GM12891 (cell line): Measurements from ENCODE around the gene CABP2.

ENCODE experiments used
- DNase-seq: peaks from one replicate; pipeline ENCODE4 v3.0.0; 2011; ENCODE audit warnings: low spot score; ENCODE audit not compliant: insufficient read length
- FAIRE-seq: peaks from 2 replicates; lab custom pipeline; 2011; peaks lifted over from hg19 to GRCh38; lab: Jason Lieb, UNC
- PAX5 ChIP-seq: IDR thresholded peaks from 2 replicates; pipeline ENCODE4 v1.6.1; 2011; ENCODE audit warnings: low read length, moderate library complexity, mild to moderate bottlenecking; ENCODE audit not compliant: insufficient read depth, severe bottlenecking
- POLR2A ChIP-seq: IDR thresholded peaks from 2 replicates; pipeline ENCODE4 v1.6.1; 2011; ENCODE audit warnings: low read depth, low read length, control low read depth
- POLR2AphosphoS5 ChIP-seq: IDR thresholded peaks from 2 replicates; pipeline ENCODE4 v1.6.1; 2011; ENCODE audit warnings: low read depth, low read length, control low read depth
- POU2F2 ChIP-seq: IDR thresholded peaks from 2 replicates; pipeline ENCODE4 v1.6.1; 2011; ENCODE audit warnings: low read depth, mild to moderate bottlenecking, control low read depth, low read length, moderate library complexity
- SPI1 ChIP-seq: IDR thresholded peaks from 2 replicates; pipeline ENCODE4 v1.6.1; 2011; ENCODE audit warnings: low read depth, low read length, control low read depth
- TAF1 ChIP-seq: IDR thresholded peaks from 2 replicates; pipeline ENCODE4 v1.6.1; 2011; ENCODE audit warnings: low read depth, low read length, control low read depth

CABP2 gene

DNA sequence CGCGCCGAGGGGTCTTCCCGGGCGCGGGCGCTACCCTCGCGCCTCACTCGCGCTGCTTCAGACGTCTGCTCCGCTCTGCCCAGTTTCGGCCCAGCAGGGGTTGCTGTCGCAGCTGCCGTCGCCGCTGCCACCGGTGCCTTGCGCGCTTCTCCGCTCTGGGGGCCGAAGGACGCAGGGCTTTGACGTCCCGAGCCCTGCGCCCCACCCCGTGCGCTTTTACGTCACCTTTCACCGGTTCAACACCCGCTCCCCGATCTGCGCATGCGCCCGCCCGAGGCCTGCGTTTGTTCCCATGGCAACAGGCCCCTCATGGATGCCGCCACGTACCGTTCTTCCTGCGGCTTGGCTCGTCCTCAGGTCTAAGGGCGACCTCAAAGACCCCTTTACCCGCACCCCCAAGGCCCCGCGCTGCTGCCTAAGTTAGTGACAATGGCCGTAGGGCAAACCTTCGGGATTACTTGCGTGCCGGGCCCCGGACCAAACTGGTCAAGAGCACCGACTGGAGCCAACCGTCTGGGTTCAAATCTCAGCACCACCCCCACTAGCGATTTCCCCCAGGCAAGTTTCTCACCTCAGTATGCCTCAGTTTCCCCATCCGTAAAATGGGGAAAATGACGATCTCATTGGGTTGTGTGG lies 14.6 kb downstream of the CABP2 start:
- DNase-seq (peak; percentile 97), FAIRE-seq (peak; percentile 99)
- TF ChIP-seq POLR2A (no peak), PAX5 (no peak), POU2F2 (no peak), SPI1 (no peak), POLR2AphosphoS5 (peak; percentile 30; the same call in 1 of the 2 replicates), TAF1 (no peak)

DNA sequence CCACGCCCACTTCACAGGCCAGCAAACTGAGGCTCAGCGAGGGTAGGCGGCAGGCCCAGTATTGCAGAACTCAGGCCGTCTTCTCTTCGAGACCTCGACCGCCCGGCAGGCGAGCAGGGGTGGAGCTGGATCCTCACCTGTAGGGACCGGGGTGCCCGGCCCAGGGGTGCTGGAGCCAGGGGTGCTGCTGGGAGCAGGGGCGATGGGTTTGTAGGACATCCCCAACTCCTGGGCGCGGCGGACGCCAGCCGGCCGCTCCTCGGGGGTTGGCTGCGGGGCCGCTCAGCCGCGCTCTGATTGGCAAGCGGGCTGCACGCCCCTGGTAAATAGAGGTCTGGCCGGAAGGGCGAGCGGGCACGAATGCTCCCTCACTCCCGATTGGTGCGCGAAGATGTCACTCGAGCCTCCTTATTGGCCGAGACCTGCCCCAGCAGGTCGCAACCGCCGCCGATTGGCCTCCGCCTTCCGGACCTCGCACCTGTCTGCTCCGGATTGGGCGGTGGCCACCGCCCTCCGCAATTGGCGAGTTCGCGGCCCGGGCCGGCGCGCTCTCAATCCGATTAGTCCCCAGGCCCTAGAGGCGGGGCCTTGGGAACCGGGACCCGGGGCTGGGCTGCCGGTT lies 15.3 kb downstream of the CABP2 start, which contains the start of gene CDK2AP2:
CDK2AP2 (minus strand) TSS at position 299 of the 622 bp plus-strand sequence; CDS start at position 219, 80 bp downstream.
- FAIRE-seq (no peak), DNase-seq (peak; percentile 98)
- TF ChIP-seq POLR2AphosphoS5, result no peak
- TF ChIP-seq POLR2A, result peak; percentile 44; the same call in 1 of the 2 replicates

DNA sequence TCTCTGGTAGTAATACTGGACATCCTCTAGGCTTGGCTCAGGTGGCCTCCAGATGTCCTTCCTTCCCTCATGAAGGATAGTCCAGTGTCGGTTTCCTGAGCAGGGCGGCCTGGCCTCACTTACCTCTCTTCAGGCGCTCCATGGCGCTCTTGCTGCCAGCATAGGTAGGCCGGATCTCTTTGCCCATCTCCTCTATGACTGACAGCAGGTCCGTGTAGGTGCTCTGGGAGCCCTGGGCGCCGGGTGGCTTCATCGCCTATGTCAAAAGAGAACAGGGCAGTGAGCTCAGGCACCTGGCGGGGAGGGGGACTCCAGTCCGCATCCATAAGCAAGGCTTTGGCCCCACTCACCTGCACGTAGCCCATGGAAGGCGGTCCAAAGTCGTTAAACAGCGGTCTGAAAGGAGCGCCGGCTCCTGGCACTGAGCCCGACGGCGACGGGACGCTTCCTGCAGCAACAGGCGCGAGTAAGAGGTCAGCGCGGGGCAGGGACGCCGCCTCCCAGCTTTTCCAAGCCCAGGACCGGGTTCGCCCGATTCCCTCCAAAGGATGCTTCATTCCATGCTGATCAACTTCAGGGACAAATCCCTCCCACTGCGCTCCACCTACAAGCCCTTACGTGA lies 15.9 kb downstream of the CABP2 start:
- no peak for FAIRE-seq
- DNase-seq, result no peak
- TF ChIP-seq POLR2A, result no peak

DNA sequence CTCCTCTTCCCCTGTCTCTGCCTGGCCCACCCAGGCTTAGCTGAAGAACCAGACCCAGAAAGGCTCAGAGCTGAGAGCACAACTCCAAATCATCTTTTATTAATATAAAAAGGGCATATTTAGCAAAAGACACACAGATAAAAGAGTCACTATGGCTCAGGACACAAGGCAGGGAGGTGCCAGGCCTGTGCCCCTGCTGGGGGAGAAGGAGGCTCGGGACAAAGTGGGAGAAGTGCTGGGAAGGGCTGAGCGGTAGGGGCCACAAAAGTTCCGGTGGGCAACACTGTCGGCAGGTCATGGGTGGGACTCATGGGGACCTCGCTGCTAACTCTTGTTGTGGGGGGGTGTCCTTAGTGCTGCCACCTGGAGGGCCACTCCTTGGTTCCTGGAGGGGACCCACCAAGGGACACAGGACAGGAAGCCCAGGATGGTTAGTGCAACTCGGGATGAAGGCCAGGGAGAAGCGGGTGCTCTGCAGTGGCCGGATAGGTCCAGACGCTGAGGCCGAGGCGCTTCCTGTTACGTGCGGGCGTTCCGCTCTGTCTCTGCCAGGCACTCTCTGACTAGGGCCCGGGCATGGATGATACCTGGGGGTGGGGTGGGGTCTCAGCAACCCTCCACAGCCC lies 16.7 kb downstream of the CABP2 start:
- FAIRE-seq (no peak), DNase-seq (no peak)
- TF ChIP-seq SPI1 (no peak), POLR2A (no peak), POLR2AphosphoS5 (no peak), PAX5 (no peak), TAF1 (no peak), POU2F2 (no peak)

DNA sequence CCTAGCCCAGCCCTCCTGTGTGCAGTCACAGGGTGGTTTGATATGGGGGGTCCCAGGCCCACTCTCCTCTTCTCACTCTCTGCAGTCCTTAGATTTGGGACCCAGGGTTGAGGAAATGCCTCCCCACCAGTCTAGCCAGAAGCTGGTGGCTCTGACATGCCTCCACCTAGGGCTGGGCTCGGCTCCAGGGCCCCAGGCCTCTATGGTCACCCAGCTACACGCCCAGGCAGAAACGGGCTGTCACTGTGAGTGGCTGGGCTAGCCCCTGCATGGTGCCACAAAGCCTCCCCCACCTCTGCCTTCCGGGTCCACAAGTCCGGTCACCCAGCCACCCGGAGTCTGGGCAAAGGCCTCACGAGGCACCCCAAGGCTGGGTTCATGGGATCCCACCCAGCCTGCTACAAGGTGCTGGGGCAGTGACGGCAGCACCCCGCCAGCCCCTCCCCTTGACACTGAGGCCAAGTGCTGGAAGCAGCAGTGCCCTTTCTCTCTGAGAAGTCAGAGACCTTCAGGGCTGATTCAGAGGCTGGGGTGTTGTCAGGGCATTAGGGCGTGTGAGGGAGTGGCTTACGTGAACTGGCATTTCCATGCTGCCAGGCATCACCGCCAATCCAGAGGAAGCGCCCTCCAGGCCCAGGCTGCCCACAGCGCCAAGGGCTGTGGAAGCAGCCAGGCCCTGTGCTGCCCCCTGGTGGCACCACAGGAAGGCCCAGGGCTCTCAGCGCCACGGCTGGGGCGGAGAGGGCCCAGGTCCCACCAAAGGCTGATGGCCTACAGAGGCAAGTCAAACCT lies 17.4 kb downstream of the CABP2 start:
- DNase-seq, result peak; percentile 86
- no peak; the same call in 1 of the 2 replicates for TF ChIP-seq POU2F2
- TF ChIP-seq POLR2A, result no peak
- no peak for TF ChIP-seq TAF1
- TF ChIP-seq PAX5, result no peak
- peak; percentile 38 for TF ChIP-seq SPI1
- TF ChIP-seq POLR2AphosphoS5, result no peak
- FAIRE-seq, result peak; percentile 95

DNA sequence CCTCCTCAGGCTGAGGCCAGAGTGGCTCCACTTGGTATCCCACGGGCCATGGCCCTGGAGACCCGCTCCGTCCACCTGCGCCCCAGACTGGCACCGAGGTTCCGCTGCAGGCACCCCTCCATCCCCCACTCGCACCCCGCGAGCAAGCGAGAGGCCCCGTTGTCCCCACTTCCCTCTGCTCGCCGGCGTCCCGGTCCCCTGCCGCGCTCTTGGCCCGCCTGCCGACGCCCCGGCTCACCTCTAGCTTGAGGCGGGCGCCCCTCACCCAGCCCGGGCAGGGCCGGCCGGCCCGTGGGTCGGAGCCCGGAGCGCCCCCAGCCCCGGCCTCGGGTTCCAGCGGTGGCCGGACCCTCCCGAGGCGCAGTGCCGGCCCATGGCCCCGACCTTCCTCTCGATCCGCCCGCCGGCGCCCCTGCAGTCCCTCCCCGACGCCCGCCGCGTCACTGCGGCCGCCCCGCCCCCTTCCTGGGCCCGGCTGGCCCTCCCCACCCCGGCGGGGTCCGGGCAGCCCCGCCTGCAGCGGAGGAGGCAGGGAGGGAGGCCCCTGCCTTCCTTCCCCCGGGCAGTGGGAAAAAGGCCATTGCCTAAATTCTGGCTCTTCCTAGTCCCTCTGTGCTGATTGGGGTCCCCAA lies 18.2 kb downstream of the CABP2 start, which contains the start of gene PITPNM1:
PITPNM1 (minus strand) TSS at position 414 of the 632 bp plus-strand sequence. CDS start 1,183 bp downstream, outside the sequence.
- TF ChIP-seq POU2F2 (no peak), PAX5 (no peak), SPI1 (peak; percentile 19; the same call in 1 of the 2 replicates)
- FAIRE-seq, result peak; percentile 96
- peak; percentile 83 for DNase-seq

DNA sequence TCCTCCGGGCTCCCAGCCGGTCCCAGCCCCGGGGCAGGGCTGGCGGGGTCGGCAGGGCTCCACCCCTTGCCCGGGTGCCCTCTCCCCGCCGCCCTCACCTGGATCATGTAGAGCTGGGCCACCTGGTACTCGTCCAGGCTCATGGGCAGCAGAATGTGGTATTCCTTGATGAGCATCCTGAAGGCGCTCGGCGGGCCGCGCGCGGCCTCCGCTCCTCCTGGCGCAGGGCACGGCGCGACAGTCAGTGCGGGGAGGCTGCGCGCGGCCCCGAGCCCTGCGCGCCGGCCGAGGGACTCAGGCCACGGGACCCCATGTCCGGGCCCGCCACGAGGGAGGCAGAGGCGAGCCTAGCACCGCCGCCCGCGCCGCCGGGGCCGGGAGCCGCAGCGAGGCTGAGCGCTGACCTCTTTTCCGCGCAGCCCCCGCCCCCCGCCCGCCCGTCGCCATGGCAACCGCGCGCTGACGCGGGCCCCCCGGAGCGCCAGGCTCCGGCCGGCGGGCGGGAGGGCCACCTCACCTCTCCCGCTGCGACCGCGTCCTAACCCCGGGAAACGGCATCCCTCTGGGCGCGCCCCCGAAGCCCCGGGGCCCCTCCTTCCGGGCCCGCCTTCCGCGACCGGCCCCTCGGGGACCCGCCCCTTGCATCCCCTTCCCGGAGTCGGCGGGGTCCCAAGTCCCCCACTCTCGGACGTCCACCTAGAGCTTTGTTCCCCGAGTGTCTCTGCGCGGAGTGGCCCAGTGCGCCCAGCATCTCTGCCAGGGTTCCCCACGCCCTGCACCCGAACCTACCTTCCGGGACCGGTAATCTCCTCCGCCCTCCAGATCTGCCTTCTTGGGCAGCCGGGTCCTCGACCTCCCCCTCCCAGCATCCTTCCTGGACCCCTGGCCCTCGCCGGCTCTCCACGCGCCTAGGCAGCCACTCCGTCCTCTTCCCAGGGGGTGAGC lies 19.0 kb downstream of the CABP2 start:
- TF ChIP-seq PAX5, result no peak
- no peak for TF ChIP-seq POLR2A
- TF ChIP-seq TAF1, result no peak
- TF ChIP-seq SPI1, result no peak
- no peak for TF ChIP-seq POLR2AphosphoS5
- no peak for TF ChIP-seq POU2F2
- DNase-seq, result no peak
- FAIRE-seq, result peak; percentile 41

DNA sequence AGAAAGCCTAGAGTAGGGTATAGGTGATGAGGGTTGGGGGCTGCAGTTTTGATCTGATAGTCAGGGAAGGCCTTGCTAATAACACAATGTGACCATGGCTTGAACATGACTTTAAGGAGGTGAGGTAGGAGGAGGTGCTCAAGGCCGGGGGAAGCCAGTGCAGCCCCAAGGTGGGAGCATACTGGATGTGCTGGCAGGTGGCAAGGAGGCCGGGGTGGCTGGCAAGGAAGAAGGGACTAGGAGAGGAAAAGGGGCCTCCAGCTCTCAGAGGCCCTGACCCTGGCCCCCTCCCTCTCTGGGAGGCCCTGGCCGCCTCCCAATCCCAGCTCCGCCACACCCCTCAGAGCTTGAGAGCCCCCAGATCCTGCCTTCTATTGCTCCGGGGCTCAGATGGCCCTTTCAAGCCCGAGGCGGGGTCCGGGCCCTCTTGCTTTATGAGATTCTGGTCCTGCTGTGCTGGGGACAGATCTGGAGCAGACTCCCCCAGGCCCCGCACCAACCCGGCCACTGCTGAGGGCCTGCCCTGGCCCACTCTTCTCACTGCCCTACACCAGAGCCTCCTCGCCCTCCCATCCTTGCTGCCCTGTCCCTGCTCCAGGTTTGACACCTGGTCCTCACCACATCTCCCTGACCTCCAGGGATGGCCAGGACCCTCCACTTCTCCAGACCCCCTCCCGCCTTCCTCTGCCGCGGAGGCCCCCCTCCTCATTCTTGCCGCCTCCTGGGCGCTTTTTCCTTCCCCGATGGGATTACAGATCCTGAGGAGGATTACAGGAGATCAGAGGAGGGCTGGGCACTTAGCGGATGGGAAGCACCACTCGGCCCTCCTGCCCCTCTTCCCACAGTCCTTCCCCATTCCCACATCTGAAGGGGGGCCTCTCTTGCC lies 19.9 kb downstream of the CABP2 start:
- TF ChIP-seq TAF1 (no peak), SPI1 (no peak), POU2F2 (no peak), POLR2A (no peak), POLR2AphosphoS5 (no peak), PAX5 (no peak)
- FAIRE-seq (no peak), DNase-seq (no peak)
